ENCODE results near the gene PPP2R2B. TPM values are rescaled to one million over a fixed set of nuclear protein-coding genes. Genes with fewer than 3 reads are reported as not detected.
"Not testable (repeated sequence)": the region's sequence is repeated elsewhere in the genome, so short reads cannot be mapped to it uniquely, and the experiment has no call there.

PPP2R2B gene
- total RNA-seq, 1 donor from 2014 or later: 1.2 TPM

GRCh38 chr5:146562461-146562860 lies 316.1 kb downstream of the PPP2R2B start:
- DNase-seq: no peak
- Histone ChIP-seq H3K4me3 (no peak overlapping the region), H3K27me3 (no peaks in the 10 kb centered on the region), H3K36me3 (no peaks in the 10 kb centered on the region), H3K27ac (no peak overlapping the region), H3K9me3 (no peaks in the 10 kb centered on the region), H3K4me1 (no peaks in the 10 kb centered on the region)
- intact Hi-C loops (cut with DNase I): no loop called here
- no peak for ATAC-seq
- no peak for TF ChIP-seq CTCF (IDR thresholded peaks at IDR 0.05)

GRCh38 chr5:146561711-146562110 lies 316.8 kb downstream of the PPP2R2B start:
- H3K36me3 ChIP-seq: no peaks in the 10 kb centered on the region
- no peaks in the 10 kb centered on the region for H3K9me3 ChIP-seq
- no peak overlapping the region for H3K27ac ChIP-seq
- H3K4me3 ChIP-seq: no peak overlapping the region
- no peak for TF ChIP-seq CTCF (IDR thresholded peaks at IDR 0.05)
- intact Hi-C loops (cut with DNase I): no loop called here
- H3K27me3 ChIP-seq: no peaks in the 10 kb centered on the region
- no peak for ATAC-seq
- no peak for DNase-seq
- no peaks in the 10 kb centered on the region for H3K4me1 ChIP-seq

- Histone ChIP-seq H3K4me3 (no peak overlapping the region), H3K36me3 (no peaks in the 10 kb centered on the region), H3K27me3 (no peaks in the 10 kb centered on the region), H3K4me1 (no peaks in the 10 kb centered on the region), H3K27ac (no peak overlapping the region), H3K9me3 (no peaks in the 10 kb centered on the region)
- DNase-seq (no peak), ATAC-seq (no peak)
- intact Hi-C loops (cut with DNase I): no loop called here
- TF ChIP-seq CTCF (IDR thresholded peaks at IDR 0.05): no peak
These were observed 318.2 kb downstream of the PPP2R2B start for GRCh38 chr5:146560205-146560812.

GRCh38 chr5:146556884-146557283 lies 321.7 kb downstream of the PPP2R2B start:
- H3K9me3 ChIP-seq; intact Hi-C loops (cut with DNase I); ATAC-seq; DNase-seq; H3K4me1 ChIP-seq; H3K36me3 ChIP-seq; H3K4me3 ChIP-seq; H3K27ac ChIP-seq; H3K27me3 ChIP-seq: not testable (repeated sequence)

- DNase-seq: no peak
- ATAC-seq: no peak
- Histone ChIP-seq H3K27me3 (no peaks in the 10 kb centered on the region), H3K27ac (no peak overlapping the region), H3K4me3 (no peak overlapping the region), H3K9me3 (no peaks in the 10 kb centered on the region), H3K4me1 (no peaks in the 10 kb centered on the region), H3K36me3 (no peaks in the 10 kb centered on the region)
- intact Hi-C loops (cut with DNase I): no loop called here
- TF ChIP-seq CTCF (IDR thresholded peaks at IDR 0.05): no peak
These were observed 325.1 kb downstream of the PPP2R2B start for GRCh38 chr5:146553446-146553845.

GRCh38 chr5:146549615-146550014 lies 328.9 kb downstream of the PPP2R2B start:
- H3K9me3 ChIP-seq: no peaks in the 10 kb centered on the region
- no peak for TF ChIP-seq CTCF (IDR thresholded peaks at IDR 0.05)
- no peak for ATAC-seq
- H3K4me3 ChIP-seq: no peak overlapping the region
- no peaks in the 10 kb centered on the region for H3K4me1 ChIP-seq
- H3K27ac ChIP-seq: no peak overlapping the region
- intact Hi-C loops (cut with DNase I): no loop called here
- DNase-seq: no peak
- no peaks in the 10 kb centered on the region for H3K27me3 ChIP-seq
- no peaks in the 10 kb centered on the region for H3K36me3 ChIP-seq

All from upper lobe of right lung (tissue), 1 donor.